Stimulated activated CD4-positive, alpha-beta T cell treated with anti-CD3 and anti-CD28 coated beads, Interleukin-4, amount 100 ng/mL, for 4 hours (primary cell): ENCODE data around the gene SPOCD1.
A peak's percentile ranks its signal among the peaks of the same experiment; 100 is the strongest.

Experiments
- DNase-seq, 2 experiments: peaks; one replicate each; pipeline ENCODE4 v3.0.0-alpha.2; 2020

Gene SPOCD1

GRCh38 chr1:31785947-31786290 lies 29.9 kb downstream of the SPOCD1 start:
- no peak for DNase-seq

GRCh38 chr1:31785020-31785946 lies 30.5 kb downstream of the SPOCD1 start:
- DNase-seq, result no peak

GRCh38 chr1:31784356-31785019 lies 31.3 kb downstream of the SPOCD1 start:
- DNase-seq, result no peak

- no peak for DNase-seq
These were observed 32.0 kb downstream of the SPOCD1 start for GRCh38 chr1:31783846-31784245.

GRCh38 chr1:31782421-31783410 lies 33.1 kb downstream of the SPOCD1 start:
- DNase-seq, result no peak

- DNase-seq, result no peak
These were observed 34.0 kb downstream of the SPOCD1 start for GRCh38 chr1:31781756-31782371.

- no peak for DNase-seq
These were observed 34.6 kb downstream of the SPOCD1 start for GRCh38 chr1:31781138-31781755.

- no peak for DNase-seq
These were observed 35.2 kb downstream of the SPOCD1 start for GRCh38 chr1:31780632-31781031.

GRCh38 chr1:31779687-31780086 lies 36.1 kb downstream of the SPOCD1 start:
- DNase-seq, result no peak

- no peak for DNase-seq
These were observed 36.9 kb downstream of the SPOCD1 start for GRCh38 chr1:31778763-31779488.

- no peak for DNase-seq
These were observed 39.3 kb downstream of the SPOCD1 start for GRCh38 chr1:31776516-31776915.

GRCh38 chr1:31776032-31776431 lies 39.8 kb downstream of the SPOCD1 start:
- no peak for DNase-seq

- DNase-seq, result no peak
These were observed 40.4 kb downstream of the SPOCD1 start for GRCh38 chr1:31775210-31775999.

GRCh38 chr1:31774495-31774894 lies 41.3 kb downstream of the SPOCD1 start:
- DNase-seq, result no peak

- no peak for DNase-seq
These were observed 42.0 kb downstream of the SPOCD1 start for GRCh38 chr1:31773861-31774260.

- DNase-seq, result no peak
These were observed 43.1 kb downstream of the SPOCD1 start for GRCh38 chr1:31772669-31773248.

- peak; percentile 43 to 74 for DNase-seq
These were observed 43.7 kb downstream of the SPOCD1 start for GRCh38 chr1:31771891-31772668.

GRCh38 chr1:31769720-31770390 lies 46.0 kb downstream of the SPOCD1 start:
- DNase-seq, result no peak
